MCF 10A (cell line): ENCODE measurements around the gene C4orf51. TPM values are rescaled to one million over a fixed set of nuclear protein-coding genes. Genes with fewer than 3 reads are reported as not detected.

Source experiments
- BruUV-seq: library from RNA; stranded (reverse); fragments of 400-500 nt; replicated peaks from 2 replicates; lab custom pipeline; 2021; lab: Mats Ljungman, UMichigan
- CTCF ChIA-PET: fragments of 300-600 bp; sonication (Branson Sonifier 250); formaldehyde crosslinking; extraction: SDS; loops from one replicate; lab custom pipeline; 2021; ENCODE audit warnings: antibody characterized with exemption, inconsistent platforms; lab: Yijun Ruan, JAX
- POLR2A ChIA-PET: fragments of 300-600, 350-650 bp; sonication (Branson Sonifier 250); formaldehyde crosslinking; extraction: SDS; loops from one replicate; lab custom pipeline; 2020; ENCODE audit warnings: antibody characterized with exemption, inconsistent platforms; lab: Yijun Ruan, JAX
- DNase-seq: peaks from one replicate; pipeline ENCODE4 v3.0.0-alpha.2; 2018; ENCODE audit not compliant: unreplicated experiment
- H3K27ac Mint-ChIP-seq: one replicate; pipeline ENCODE4 v1.8.0; 2022; ENCODE audit warnings: mild to moderate bottlenecking, low read depth, mixed read lengths; ENCODE audit not compliant: unreplicated experiment
- H3K27me3 Mint-ChIP-seq: one replicate; pipeline ENCODE4 v1.8.0; 2022; ENCODE audit warnings: mixed read lengths; ENCODE audit not compliant: insufficient read depth, unreplicated experiment
- H3K36me3 Mint-ChIP-seq: one replicate; pipeline ENCODE4 v1.8.0; 2022; ENCODE audit warnings: mild to moderate bottlenecking, moderate library complexity, mixed read lengths; ENCODE audit not compliant: insufficient read depth, unreplicated experiment
- H3K4me1 Mint-ChIP-seq: one replicate; pipeline ENCODE4 v1.8.0; 2022; ENCODE audit warnings: mixed read lengths; ENCODE audit not compliant: insufficient read depth, unreplicated experiment
- H3K4me3 Mint-ChIP-seq: one replicate; pipeline ENCODE4 v1.8.0; 2022; ENCODE audit warnings: mild to moderate bottlenecking, moderate library complexity, mixed read lengths; ENCODE audit not compliant: unreplicated experiment
- H3K9me3 Mint-ChIP-seq: one replicate; pipeline ENCODE4 v1.8.0; 2022; ENCODE audit warnings: mixed read lengths; ENCODE audit not compliant: unreplicated experiment
- CTCF ChIP-seq: fragments of 200-600 bp; IDR thresholded peaks from one replicate; pipeline ENCODE4 v1.8.0; 2022; ENCODE audit warnings: antibody characterized with exemption, mild to moderate bottlenecking; ENCODE audit not compliant: unreplicated experiment
- intact Hi-C: fragments of 100-400 bp; cut with micrococcal nuclease; formaldehyde crosslinking; loops from 2 replicates; pipeline ENCODE4 v1.14.1; 2022
- total RNA-seq: library from RNA; stranded (reverse); gene quantifications from 2 replicates; pipeline ENCODE4 v1.2.3, GENCODE V29; 2022

C4orf51 gene
- total RNA-seq, 1 experiment from 2014 or later: not detected

GRCh38 chr4:145663194-145663593 lies 16.8 kb upstream of the C4orf51 start:
- Mint-ChIP-seq H3K9me3 (no peaks in the 10 kb centered on the region), H3K36me3 (peaks cover 5% of the 10 kb centered on the region), H3K27ac (no peak overlapping the region), H3K27me3 (no peaks in the 10 kb centered on the region), H3K4me3 (no peak overlapping the region), H3K4me1 (no peaks in the 10 kb centered on the region)
- no peak for DNase-seq
- no peak for TF ChIP-seq CTCF
- ChIA-PET CTCF (interaction anchor here (0.6 kb wide), 2 partner anchors 71 to 141 kb away, joined by 3 to 6 read pairs; no protein-coding TSS in a partner anchor), POLR2A (interaction anchor here (0.6 kb wide), 1 partner anchor 17 kb away, joined by 3 read pairs; no protein-coding TSS in a partner anchor)
- intact Hi-C loops: no loop called here
- no TSS peak for BruUV-seq

GRCh38 chr4:145665773-145666172 lies 14.2 kb upstream of the C4orf51 start:
- no peak for TF ChIP-seq CTCF
- no peaks in the 10 kb centered on the region for H3K9me3 Mint-ChIP-seq
- POLR2A ChIA-PET: no interaction called here
- CTCF ChIA-PET: interaction anchor here (0.7 kb wide), 1 partner anchor 15 kb away, joined by 3 read pairs; no protein-coding TSS in a partner anchor
- no peaks in the 10 kb centered on the region for H3K36me3 Mint-ChIP-seq
- no peak overlapping the region for H3K4me3 Mint-ChIP-seq
- intact Hi-C loops: no loop called here
- BruUV-seq: no TSS peak
- DNase-seq: no peak
- H3K27me3 Mint-ChIP-seq: no peaks in the 10 kb centered on the region
- no peak overlapping the region for H3K27ac Mint-ChIP-seq
- no peaks in the 10 kb centered on the region for H3K4me1 Mint-ChIP-seq

- H3K9me3 Mint-ChIP-seq: no peaks in the 10 kb centered on the region
- no TSS peak for BruUV-seq
- DNase-seq: no peak
- H3K27me3 Mint-ChIP-seq: no peaks in the 10 kb centered on the region
- intact Hi-C loops: no loop called here
- no peak for TF ChIP-seq CTCF
- POLR2A ChIA-PET: no interaction called here
- H3K4me1 Mint-ChIP-seq: no peaks in the 10 kb centered on the region
- CTCF ChIA-PET: interaction anchor here (0.8 kb wide), 1 partner anchor 33 kb away, joined by 3 read pairs; no protein-coding TSS in a partner anchor
- no peak overlapping the region for H3K27ac Mint-ChIP-seq
- no peaks in the 10 kb centered on the region for H3K36me3 Mint-ChIP-seq
- H3K4me3 Mint-ChIP-seq: no peak overlapping the region
Measured at GRCh38 chr4:145670422-145670821, 9.5 kb upstream of the C4orf51 start.

- peak; percentile 71 for DNase-seq
- intact Hi-C loops: no loop called here
- POLR2A ChIA-PET: interaction anchor here (0.9 to 1.4 kb wide), 2 partner anchors 30 to 61 kb away, joined by 3 to 5 read pairs; partner anchors contain the start of gene MMAA
Measured at GRCh38 chr4:145679520-145679919, 426 bp upstream of the C4orf51 start.

More at GRCh38 chr4:145679520-145679919, 426 bp upstream of the C4orf51 start:
- no peaks in the 10 kb centered on the region for H3K27me3 Mint-ChIP-seq
- peaks cover 11% of the 10 kb centered on the region for H3K4me1 Mint-ChIP-seq
- no peak for TF ChIP-seq CTCF
- no TSS peak for BruUV-seq
- H3K27ac Mint-ChIP-seq: no peak overlapping the region
- CTCF ChIA-PET: interaction anchor here (1.0 kb wide), 1 partner anchor 63 kb away, joined by 3 read pairs; no protein-coding TSS in a partner anchor
- H3K9me3 Mint-ChIP-seq: no peaks in the 10 kb centered on the region
- no peak overlapping the region for H3K4me3 Mint-ChIP-seq
- H3K36me3 Mint-ChIP-seq: no peaks in the 10 kb centered on the region
